K562 (cell line): ENCODE results near the gene YTHDC1.

Experiments
- C11orf30 ChIP-seq: fragments of 450-650 bp; IDR thresholded peaks from 2 replicates; pipeline ENCODE4 v1.6.1; 2016; ENCODE audit warnings: low read depth, mild to moderate bottlenecking
- ELF1 ChIP-seq: fragments of 200-800 bp; sonication (Bioruptor generic); IDR thresholded peaks from 2 replicates; pipeline ENCODE4 v1.6.1; 2016; ENCODE audit warnings: missing genetic modification characterization, missing compliant biosample characterization
- ETV1 ChIP-seq: fragments of 450-650 bp; conservative IDR thresholded peaks from 2 replicates; pipeline ENCODE4 v1.6.1; 2016; ENCODE audit warnings: missing genetic modification characterization, control low read depth, low read depth, missing compliant biosample characterization
- EZH2 ChIP-seq: IDR thresholded peaks from 2 replicates; pipeline ENCODE4 v1.6.1; 2012; ENCODE audit warnings: low read depth, mild to moderate bottlenecking, inconsistent platforms, low read length, borderline replicate concordance
- GTF2E2 ChIP-seq: fragments of 200-800 bp; sonication (Bioruptor generic); IDR thresholded peaks from 2 replicates; pipeline ENCODE4 v1.6.1; 2016; ENCODE audit warnings: missing genetic modification characterization, missing compliant biosample characterization
- PHTF2 ChIP-seq: fragments of 250-450 bp; sonication (Bioruptor Pico); IDR thresholded peaks from 2 replicates; pipeline ENCODE4 v1.5.0; 2021; ENCODE audit warnings: mild to moderate bottlenecking
- POLR2A ChIP-seq: fragments of 450-650 bp; conservative IDR thresholded peaks from 2 replicates; pipeline ENCODE4 v1.6.1; 2016
- SP1 ChIP-seq: sonication (generic); formaldehyde crosslinking; IDR thresholded peaks from 2 replicates; pipeline ENCODE4 v1.8.1; 2022; ENCODE audit warnings: mild to moderate bottlenecking, missing genetic modification reagents
- STAG1 ChIP-seq: sonication (generic); formaldehyde crosslinking; IDR thresholded peaks from 2 replicates; pipeline ENCODE4 v1.5.0; 2020; ENCODE audit warnings: missing genetic modification reagents, borderline replicate concordance
- ZNF239 ChIP-seq: fragments of 250-450 bp; sonication (Bioruptor Pico); IDR thresholded peaks from 2 replicates; pipeline ENCODE4 v1.4.0; 2020; ENCODE audit warnings: mild to moderate bottlenecking
- ZNF384 ChIP-seq: IDR thresholded peaks from 2 replicates; pipeline ENCODE4 v1.6.1; 2012; ENCODE audit warnings: low read depth, low read length, improper control_type of control experiment
- TF ChIP-seq, protein P1 (sequence below): fragments of 450-650 bp; IDR thresholded peaks from 2 replicates; pipeline ENCODE4 v1.6.1; 2016; ENCODE audit warnings: antibody characterized with exemption
- TF ChIP-seq, protein P2 (sequence below): fragments of 450-650 bp; IDR thresholded peaks from 2 replicates; pipeline ENCODE4 v1.6.1; 2016

DNA sequence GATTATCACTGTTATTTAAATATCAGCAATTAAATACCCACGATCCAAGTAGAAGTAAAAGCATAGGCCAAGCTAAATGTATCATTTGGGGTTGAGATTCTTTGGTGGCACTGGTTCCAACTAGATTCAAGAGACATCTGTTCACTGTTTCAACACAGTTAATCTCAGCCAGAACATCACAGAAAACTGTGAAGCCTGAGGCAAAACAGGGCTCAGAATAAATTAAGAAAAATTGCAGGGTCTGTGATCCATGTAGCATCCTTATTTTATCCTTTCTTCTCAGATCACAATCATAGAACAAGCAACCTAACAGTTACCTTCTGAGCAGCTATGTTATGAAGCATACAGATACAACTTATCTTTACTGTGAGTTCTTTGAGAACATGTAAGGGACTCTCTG, 23.7 kb downstream of the YTHDC1 start:
- TF ChIP-seq POLR2A (no peak), ZNF239 (no peak), ZNF384 (no peak), GTF2E2 (tag) (no peak), ETV1 (no peak), EZH2 (no peak), STAG1 (no peak), C11orf30 (no peak), SP1 (CRISPR knock-in tag) (no peak), PHTF2 (CRISPR knock-in tag) (no peak), ELF1 (no peak)
- TF ChIP-seq, protein P1, sequence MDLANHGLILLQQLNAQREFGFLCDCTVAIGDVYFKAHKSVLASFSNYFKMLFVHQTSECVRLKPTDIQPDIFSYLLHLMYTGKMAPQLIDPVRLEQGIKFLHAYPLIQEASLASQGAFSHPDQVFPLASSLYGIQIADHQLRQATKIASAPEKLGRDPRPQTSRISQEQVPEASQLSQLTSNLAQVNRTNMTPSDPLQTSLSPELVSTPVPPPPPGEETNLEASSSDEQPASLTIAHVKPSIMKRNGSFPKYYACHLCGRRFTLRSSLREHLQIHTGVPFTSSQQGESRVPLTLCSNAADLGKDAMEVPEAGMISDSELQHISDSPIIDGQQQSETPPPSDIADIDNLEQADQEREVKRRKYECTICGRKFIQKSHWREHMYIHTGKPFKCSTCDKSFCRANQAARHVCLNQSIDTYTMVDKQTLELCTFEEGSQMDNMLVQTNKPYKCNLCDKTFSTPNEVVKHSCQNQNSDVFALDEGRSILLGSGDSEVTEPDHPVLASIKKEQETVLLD, result no peak
- TF ChIP-seq, protein P2, sequence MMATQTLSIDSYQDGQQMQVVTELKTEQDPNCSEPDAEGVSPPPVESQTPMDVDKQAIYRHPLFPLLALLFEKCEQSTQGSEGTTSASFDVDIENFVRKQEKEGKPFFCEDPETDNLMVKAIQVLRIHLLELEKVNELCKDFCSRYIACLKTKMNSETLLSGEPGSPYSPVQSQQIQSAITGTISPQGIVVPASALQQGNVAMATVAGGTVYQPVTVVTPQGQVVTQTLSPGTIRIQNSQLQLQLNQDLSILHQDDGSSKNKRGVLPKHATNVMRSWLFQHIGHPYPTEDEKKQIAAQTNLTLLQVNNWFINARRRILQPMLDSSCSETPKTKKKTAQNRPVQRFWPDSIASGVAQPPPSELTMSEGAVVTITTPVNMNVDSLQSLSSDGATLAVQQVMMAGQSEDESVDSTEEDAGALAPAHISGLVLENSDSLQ, result no peak
